Right lobe of liver (tissue), 4 donors: ENCODE data around the gene ADPRS.

Source experiments
- POLR2A ChIP-seq: fragments of 450-650 bp; IDR thresholded peaks from one replicate; pipeline ENCODE4 v1.6.1; 2017; ENCODE audit warnings: antibody characterized with exemption, mild to moderate bottlenecking
- TF ChIP-seq, protein P1 (sequence below), 4 donors: fragments of 200-600 bp in 3 of 4; fragments of 450-650 bp in 1 of 4; IDR thresholded peaks; one replicate each; pipeline versions ENCODE4 v1.5.1 to v1.8.0; 2016 to 2022; ENCODE audit warnings: antibody characterized with exemption in 4 of 4, mild to moderate bottlenecking in 2 of 4
- donor health status: DM: no; HTN: no; CAD: no.
- donor health status: DM: no; HTN: no; CAD: no.
- donor health status: DM: no; HTN: yes; CAD: no.

DNA sequence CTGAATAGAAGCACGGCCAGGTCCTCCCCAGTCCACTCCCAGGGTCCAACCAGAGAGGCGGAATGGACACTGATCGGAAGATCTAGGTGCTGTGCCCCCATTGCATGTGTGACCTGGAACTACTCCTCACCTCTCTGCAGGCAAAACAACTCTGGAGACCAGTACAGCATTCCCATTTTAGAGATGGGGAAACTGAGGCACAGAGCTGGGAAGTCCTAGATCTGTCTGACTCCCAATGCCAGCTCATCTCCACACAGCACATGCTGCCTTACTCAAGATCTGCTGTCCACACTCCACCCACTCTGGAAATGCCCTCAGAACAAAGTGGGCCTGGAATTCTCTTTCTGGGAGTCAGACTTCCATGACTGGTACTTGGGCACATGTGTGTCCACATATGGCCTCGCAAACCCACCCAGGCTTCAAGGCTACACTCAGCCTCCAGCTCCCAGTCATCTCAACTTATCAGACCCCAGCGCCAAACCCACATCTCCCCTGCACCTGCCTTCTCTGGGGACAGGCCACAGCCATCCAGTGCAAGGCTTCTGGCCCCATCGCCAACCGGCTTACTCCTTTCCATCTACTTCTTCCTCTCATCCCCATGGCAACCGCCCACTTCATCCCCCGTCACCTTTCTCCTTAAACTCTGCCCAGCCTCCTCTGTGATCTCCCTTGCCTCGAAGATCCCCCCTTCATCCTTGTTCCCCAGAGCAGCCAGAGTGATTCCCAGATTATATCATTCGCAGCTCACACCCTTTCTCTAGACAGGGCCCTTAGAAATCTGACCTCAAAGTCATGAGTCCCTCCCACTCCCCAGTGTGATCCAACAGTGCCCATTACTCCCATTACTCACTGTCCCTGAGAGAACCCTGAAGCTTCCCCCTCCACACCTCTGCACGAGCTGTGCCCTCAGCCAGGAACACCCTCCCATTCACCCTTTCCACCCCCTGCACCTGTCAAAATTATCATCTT lies 33.7 kb downstream of the ADPRS start:
- TF ChIP-seq, protein P1, sequence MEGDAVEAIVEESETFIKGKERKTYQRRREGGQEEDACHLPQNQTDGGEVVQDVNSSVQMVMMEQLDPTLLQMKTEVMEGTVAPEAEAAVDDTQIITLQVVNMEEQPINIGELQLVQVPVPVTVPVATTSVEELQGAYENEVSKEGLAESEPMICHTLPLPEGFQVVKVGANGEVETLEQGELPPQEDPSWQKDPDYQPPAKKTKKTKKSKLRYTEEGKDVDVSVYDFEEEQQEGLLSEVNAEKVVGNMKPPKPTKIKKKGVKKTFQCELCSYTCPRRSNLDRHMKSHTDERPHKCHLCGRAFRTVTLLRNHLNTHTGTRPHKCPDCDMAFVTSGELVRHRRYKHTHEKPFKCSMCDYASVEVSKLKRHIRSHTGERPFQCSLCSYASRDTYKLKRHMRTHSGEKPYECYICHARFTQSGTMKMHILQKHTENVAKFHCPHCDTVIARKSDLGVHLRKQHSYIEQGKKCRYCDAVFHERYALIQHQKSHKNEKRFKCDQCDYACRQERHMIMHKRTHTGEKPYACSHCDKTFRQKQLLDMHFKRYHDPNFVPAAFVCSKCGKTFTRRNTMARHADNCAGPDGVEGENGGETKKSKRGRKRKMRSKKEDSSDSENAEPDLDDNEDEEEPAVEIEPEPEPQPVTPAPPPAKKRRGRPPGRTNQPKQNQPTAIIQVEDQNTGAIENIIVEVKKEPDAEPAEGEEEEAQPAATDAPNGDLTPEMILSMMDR (IDR thresholded peaks at IDR 0.05), result no peak
- TF ChIP-seq POLR2A, result no peak
